ENCODE results near the gene UPK3A.
"Not testable (repeated sequence)": the region's sequence is repeated elsewhere in the genome, so short reads cannot be mapped to it uniquely, and the experiment has no call there.

The UPK3A gene

GRCh38 chr22:45309422-45310227, 24.9 kb downstream of the UPK3A start, which contains the start of gene FAM118A:
TSS of gene FAM118A (plus strand) at chr22:45309934. CDS start at chr22:45322380, 12,446 bp downstream.
- peak; percentile 93 to 98 (median 98) for DNase-seq

- DNase-seq = peak in 1 of 4 experiments; percentile 22
Measured at GRCh38 chr22:45310331-45310976, 25.7 kb downstream of the UPK3A start.

GRCh38 chr22:45310977-45311531, 26.3 kb downstream of the UPK3A start:
- no peak for DNase-seq

GRCh38 chr22:45312415-45312814, 27.7 kb downstream of the UPK3A start:
- no peak for DNase-seq

- no peak for DNase-seq
Measured at GRCh38 chr22:45312856-45313255, 28.1 kb downstream of the UPK3A start.

- peak in 3 of 4 experiments; percentile 15 to 43 (median 36) for DNase-seq
Measured at GRCh38 chr22:45314054-45314721, 29.4 kb downstream of the UPK3A start.

GRCh38 chr22:45314786-45315185, 30.0 kb downstream of the UPK3A start:
- DNase-seq = no peak

GRCh38 chr22:45316796-45317526, 32.2 kb downstream of the UPK3A start:
- DNase-seq = no peak

- no peak for DNase-seq
Measured at GRCh38 chr22:45317551-45318167, 32.9 kb downstream of the UPK3A start.

GRCh38 chr22:45318168-45318557, 33.4 kb downstream of the UPK3A start:
- DNase-seq = peak; percentile 72 to 80 (median 74)

- peak in 2 of 4 experiments; percentile 40 to 51 for DNase-seq
Measured at GRCh38 chr22:45318558-45319323, 34.0 kb downstream of the UPK3A start.

- no peak for DNase-seq
Measured at GRCh38 chr22:45319324-45319685, 34.6 kb downstream of the UPK3A start.

GRCh38 chr22:45320357-45320976, 35.7 kb downstream of the UPK3A start:
- no peak for DNase-seq

GRCh38 chr22:45321827-45322226, 37.1 kb downstream of the UPK3A start:
- DNase-seq = no peak

- no peak for DNase-seq
Measured at GRCh38 chr22:45322873-45323525, 38.2 kb downstream of the UPK3A start.

GRCh38 chr22:45323695-45324094, 38.9 kb downstream of the UPK3A start:
- DNase-seq = no peak

- no peak for DNase-seq
Measured at GRCh38 chr22:45324311-45324711, 39.6 kb downstream of the UPK3A start.

GRCh38 chr22:45328261-45328660, 43.5 kb downstream of the UPK3A start:
- not testable (repeated sequence) for DNase-seq

- peak; percentile 67 to 84 (median 80) for DNase-seq
Measured at GRCh38 chr22:45328822-45329529, 44.2 kb downstream of the UPK3A start.
